SIG-M5 treated with dmso at 0.1 percent for 504 hours (cell line): ENCODE data around the gene EBI3.
"Not testable (repeated sequence)": the region's sequence is repeated elsewhere in the genome, so short reads cannot be mapped to it uniquely, and the experiment has no call there.

Experiments
- DNase-seq: peaks from one replicate; lab custom pipeline; 2025; ENCODE audit not compliant: unreplicated experiment; lab: John Stamatoyannopoulos, UW

The EBI3 gene

GRCh38 chr19:4233282-4233853, 4.0 kb downstream of the EBI3 start:
- DNase-seq, result no peak

GRCh38 chr19:4234142-4234861, 5.0 kb downstream of the EBI3 start:
- DNase-seq, result no peak

GRCh38 chr19:4234862-4235201, 5.5 kb downstream of the EBI3 start:
- DNase-seq, result no peak

- DNase-seq, result not testable (repeated sequence)
These were observed 8.2 kb downstream of the EBI3 start for GRCh38 chr19:4237510-4237909.

GRCh38 chr19:4238831-4239230, 9.5 kb downstream of the EBI3 start:
- no peak for DNase-seq

GRCh38 chr19:4241824-4242430, 12.6 kb downstream of the EBI3 start:
- no peak for DNase-seq

- DNase-seq, result not testable (repeated sequence)
These were observed 16.6 kb downstream of the EBI3 start for GRCh38 chr19:4245938-4246337.

GRCh38 chr19:4246767-4247593, 17.7 kb downstream of the EBI3 start, which contains the start of gene YJU2:
YJU2 (plus strand) TSS chr19:4247080; CDS start chr19:4247147, 67 bp downstream.
- peak; percentile 99 for DNase-seq

- DNase-seq, result no peak
These were observed 27.2 kb downstream of the EBI3 start for GRCh38 chr19:4256563-4256962.

- DNase-seq, result no peak
These were observed 27.7 kb downstream of the EBI3 start for GRCh38 chr19:4257025-4257424.

GRCh38 chr19:4258181-4258580, 28.9 kb downstream of the EBI3 start:
- no peak for DNase-seq

- no peak for DNase-seq
These were observed 31.4 kb downstream of the EBI3 start for GRCh38 chr19:4260613-4261191.

GRCh38 chr19:4264812-4265211, 35.5 kb downstream of the EBI3 start:
- DNase-seq, result no peak

- DNase-seq, result no peak
These were observed 37.1 kb downstream of the EBI3 start for GRCh38 chr19:4266253-4267000.

- DNase-seq, result peak; percentile 50
These were observed 38.0 kb downstream of the EBI3 start for GRCh38 chr19:4267101-4267900.

GRCh38 chr19:4267901-4268815, 38.8 kb downstream of the EBI3 start:
- no peak for DNase-seq

GRCh38 chr19:4268816-4269430, 39.6 kb downstream of the EBI3 start:
- DNase-seq, result no peak

GRCh38 chr19:4272894-4273293, 43.6 kb downstream of the EBI3 start:
- no peak for DNase-seq
